Skeletal muscle tissue (tissue), 4 donors: ENCODE measurements around the gene OR51E1. TPM values are rescaled to one million over a fixed set of nuclear protein-coding genes. Genes with fewer than 3 reads are reported as not detected.

Experiments
- H3K27ac ChIP-seq: one replicate; pipeline ENCODE4 v1.7.0; 2013; ENCODE audit warnings: mild to moderate bottlenecking, low read depth, low read length, inconsistent platforms
- H3K27me3 ChIP-seq, 3 donors: one replicate each; pipeline ENCODE4 v1.7.0; 2013; ENCODE audit warnings: low read length in 3 of 3; ENCODE audit not compliant: control insufficient read depth in 3 of 3, insufficient read depth in 3 of 3
- H3K36me3 ChIP-seq, 3 donors: one replicate each; pipeline ENCODE4 v1.7.0; 2013; ENCODE audit warnings: low read length in 3 of 3; ENCODE audit not compliant: control insufficient read depth in 3 of 3, insufficient read depth in 3 of 3
- H3K4me1 ChIP-seq, 3 donors: one replicate each; pipeline ENCODE4 v1.7.0; 2013; ENCODE audit warnings: low read length in 3 of 3, mild to moderate bottlenecking in 3 of 3; ENCODE audit not compliant: control insufficient read depth in 3 of 3, insufficient read depth in 3 of 3
- H3K4me3 ChIP-seq, 3 donors: one replicate each; pipeline ENCODE4 v1.7.0; 2013; ENCODE audit warnings: low read length in 3 of 3
- H3K9ac ChIP-seq, 3 donors: one replicate each; pipeline ENCODE4 v1.7.0; 2013; ENCODE audit warnings: low read length in 3 of 3, mild to moderate bottlenecking in 3 of 3, moderate library complexity in 2 of 3, low read depth in 1 of 3
- H3K9me3 ChIP-seq, 3 donors: one replicate each; pipeline ENCODE4 v1.7.0; 2013; ENCODE audit warnings: low read length in 3 of 3; ENCODE audit not compliant: control insufficient read depth in 3 of 3
- total RNA-seq: library from RNA; depleted of rRNA; stranded (reverse); fragments of >200 nt; gene quantifications from one replicate; pipeline ENCODE4 v1.2.3, GENCODE V29; 2014
- donor health status: Osteomylitis.

OR51E1 gene
- total RNA-seq, 1 donor from 2014 or later: 4.2 TPM

GRCh38 chr11:4673781-4674180 is 30.0 kb downstream of the OR51E1 start:
- Histone ChIP-seq H3K4me1 (no peaks in the 10 kb centered on the region), H3K27me3 (no peaks in the 10 kb centered on the region), H3K9ac (no peak overlapping the region), H3K4me3 (no peak overlapping the region), H3K9me3 (no peaks in the 10 kb centered on the region), H3K36me3 (no peaks in the 10 kb centered on the region), H3K27ac (no peak overlapping the region)

DNA sequence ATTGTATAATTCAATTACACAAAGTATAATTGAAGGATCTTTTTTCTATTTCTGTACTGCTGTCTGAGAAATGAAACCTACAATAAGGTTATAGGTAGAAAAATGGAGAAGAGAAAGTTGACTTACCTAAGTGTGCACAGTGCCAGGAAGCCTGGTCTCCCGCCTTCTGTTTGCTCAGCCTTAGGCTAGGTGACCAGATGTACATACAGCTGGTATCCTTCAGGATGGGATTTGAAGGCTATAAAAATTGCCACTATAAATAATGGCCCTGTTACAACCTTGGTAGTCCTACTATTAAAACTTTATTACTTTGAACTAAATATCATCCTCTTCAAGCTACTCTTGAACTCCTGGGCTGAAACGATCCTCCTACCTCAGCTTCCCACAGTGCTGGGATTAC is 34.2 kb downstream of the OR51E1 start:
- Histone ChIP-seq H3K27ac (no peak overlapping the region), H3K4me3 (no peak overlapping the region), H3K27me3 (no peaks in the 10 kb centered on the region), H3K4me1 (no peaks in the 10 kb centered on the region), H3K36me3 (no peaks in the 10 kb centered on the region), H3K9ac (no peak overlapping the region), H3K9me3 (no peaks in the 10 kb centered on the region)

DNA sequence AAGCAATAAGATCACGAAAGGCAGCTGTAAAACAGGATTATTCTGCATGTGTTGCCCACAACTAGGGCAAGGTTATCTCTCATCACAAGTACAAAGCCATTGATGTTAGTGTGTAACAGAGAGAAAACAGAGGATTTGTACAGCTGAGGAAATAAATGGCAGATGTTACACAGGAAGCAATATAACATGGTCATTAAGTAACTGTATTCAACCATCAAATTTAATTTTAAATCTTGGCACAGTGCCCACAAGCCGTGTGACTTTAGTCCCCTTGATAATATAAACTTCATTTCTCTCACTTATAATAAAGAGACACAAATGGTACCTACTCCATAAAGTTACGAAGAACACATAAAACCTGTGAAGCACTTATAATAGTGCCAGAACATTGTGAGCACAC is 36.6 kb downstream of the OR51E1 start:
- Histone ChIP-seq H3K4me3 (no peak overlapping the region), H3K36me3 (no peaks in the 10 kb centered on the region), H3K27ac (no peak overlapping the region), H3K9ac (no peak overlapping the region), H3K9me3 (no peaks in the 10 kb centered on the region), H3K27me3 (no peaks in the 10 kb centered on the region), H3K4me1 (no peaks in the 10 kb centered on the region)

GRCh38 chr11:4682623-4683419 is 39.0 kb downstream of the OR51E1 start:
- H3K4me1 ChIP-seq: no peaks in the 10 kb centered on the region
- no peak overlapping the region for H3K27ac ChIP-seq
- no peak overlapping the region for H3K9ac ChIP-seq
- H3K27me3 ChIP-seq: no peaks in the 10 kb centered on the region
- no peaks in the 10 kb centered on the region for H3K36me3 ChIP-seq
- no peak overlapping the region for H3K4me3 ChIP-seq
- no peaks in the 10 kb centered on the region for H3K9me3 ChIP-seq

DNA sequence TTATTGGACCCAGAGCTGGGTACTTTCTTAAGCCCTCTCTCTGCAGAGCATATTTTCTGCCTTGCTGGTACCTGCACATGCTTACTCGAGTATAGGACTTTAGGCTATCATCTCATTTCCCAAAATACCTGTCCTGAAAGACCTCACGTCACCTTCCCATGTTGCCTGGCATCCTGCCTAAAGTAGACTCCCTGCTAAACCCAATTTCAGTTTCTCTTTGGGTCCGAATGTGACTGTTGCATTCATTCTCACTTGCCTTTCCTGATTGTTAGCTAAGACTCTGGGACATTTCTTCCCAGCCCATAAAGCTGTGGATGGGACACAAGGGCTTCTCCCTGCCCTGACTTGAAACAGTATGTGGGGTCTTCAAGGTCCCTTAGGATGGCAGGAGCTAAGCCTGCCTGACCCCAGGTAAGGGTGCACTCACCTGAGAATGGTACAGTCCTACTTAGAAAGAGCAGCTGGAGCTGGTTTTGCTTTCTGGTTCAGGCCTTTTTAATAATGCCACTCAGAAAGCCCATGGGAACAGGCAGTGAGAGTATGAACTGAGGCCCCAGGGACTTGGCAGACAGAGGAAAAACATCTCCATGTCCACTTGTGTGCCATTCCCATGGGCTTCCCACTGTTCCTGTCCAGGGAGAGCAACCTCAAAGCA is 41.0 kb downstream of the OR51E1 start:
- Histone ChIP-seq H3K4me3 (no peak overlapping the region), H3K4me1 (no peaks in the 10 kb centered on the region), H3K9me3 (no peaks in the 10 kb centered on the region), H3K9ac (no peak overlapping the region), H3K36me3 (no peaks in the 10 kb centered on the region), H3K27ac (no peak overlapping the region), H3K27me3 (no peaks in the 10 kb centered on the region)

DNA sequence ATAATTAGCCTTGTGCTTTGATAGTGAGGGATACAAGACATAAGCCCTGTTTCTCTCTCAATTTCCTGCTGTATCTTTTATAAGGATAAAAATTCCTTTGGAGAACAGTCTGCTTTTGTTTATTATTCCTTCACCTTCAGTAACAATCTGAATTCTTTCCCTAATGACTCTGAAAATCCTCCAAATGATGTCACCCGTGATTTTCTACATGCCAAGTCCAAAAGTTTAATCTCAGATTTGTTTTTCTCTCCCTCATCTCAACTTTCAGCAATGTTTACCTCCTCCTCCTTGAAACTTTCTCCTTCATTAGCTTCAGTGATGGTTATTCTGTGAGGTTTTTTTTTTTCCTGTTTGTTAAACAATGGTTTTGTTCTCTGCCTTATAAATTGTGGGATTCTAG is 51.7 kb downstream of the OR51E1 start:
- Histone ChIP-seq H3K9ac (no peak overlapping the region), H3K27ac (no peak overlapping the region)

GRCh38 chr11:4697585-4697984 is 53.8 kb downstream of the OR51E1 start, which contains the start of gene OR51E2:
Gene OR51E2, minus strand, starts transcription at chr11:4697853. Its CDS starts 15,142 bp downstream, at chr11:4682711.
- Histone ChIP-seq H3K4me1 (no peaks in the 10 kb centered on the region), H3K27ac (no peak within 1 kb of the TSS), H3K27me3 (no peaks in the 10 kb centered on the region), H3K4me3 (no peak within 1 kb of the TSS), H3K9ac (no peak within 1 kb of the TSS), H3K36me3 (no peaks in the 10 kb centered on the region), H3K9me3 (no peaks in the 10 kb centered on the region)

More for the DNA sequence above, 51.7 kb downstream of the OR51E1 start:
- H3K9me3 ChIP-seq: no peaks in the 10 kb centered on the region
- H3K27me3 ChIP-seq: no peaks in the 10 kb centered on the region
- no peaks in the 10 kb centered on the region for H3K36me3 ChIP-seq
- no peaks in the 10 kb centered on the region for H3K4me1 ChIP-seq
- no peak overlapping the region for H3K4me3 ChIP-seq

DNA sequence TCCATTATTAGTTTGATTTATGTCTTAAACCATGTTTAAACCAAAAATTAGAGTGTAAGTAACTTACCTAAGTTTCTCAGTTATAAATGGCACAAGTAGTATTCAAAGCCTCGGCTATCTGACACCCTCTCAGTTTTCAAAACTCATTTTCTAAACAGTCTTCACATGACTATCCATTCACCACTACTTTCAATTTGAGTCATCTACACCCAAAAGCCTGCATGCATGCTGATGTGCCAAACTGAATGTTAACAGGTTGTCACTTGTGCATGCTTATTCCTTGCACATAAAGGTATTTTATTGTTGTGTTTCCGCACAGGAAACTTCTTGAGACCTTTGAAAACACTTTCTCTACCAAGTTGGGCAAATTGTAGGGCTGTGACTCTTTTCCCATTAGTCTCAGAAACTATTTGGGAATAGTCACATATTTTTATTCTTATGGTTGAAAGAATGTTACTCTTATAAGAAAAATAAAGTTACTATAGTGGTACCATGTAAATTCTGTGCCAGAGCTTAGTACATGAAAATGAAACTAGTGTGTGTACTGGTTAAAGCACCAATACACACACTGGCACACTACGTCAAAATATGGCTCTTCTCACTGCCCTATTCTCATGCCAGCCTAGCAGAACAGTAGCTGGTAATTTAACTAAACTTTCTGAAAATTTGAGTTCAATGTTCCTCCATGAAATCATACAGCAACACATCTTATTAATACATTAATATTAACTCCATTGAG is 56.1 kb downstream of the OR51E1 start:
- Histone ChIP-seq H3K9ac (no peak overlapping the region), H3K9me3 (no peaks in the 10 kb centered on the region), H3K4me1 (peaks cover 0 to 9% (median 8%) of the 10 kb centered on the region in 3 donors), H3K36me3 (no peaks in the 10 kb centered on the region), H3K4me3 (no peak overlapping the region), H3K27ac (no peak overlapping the region), H3K27me3 (no peaks in the 10 kb centered on the region)

DNA sequence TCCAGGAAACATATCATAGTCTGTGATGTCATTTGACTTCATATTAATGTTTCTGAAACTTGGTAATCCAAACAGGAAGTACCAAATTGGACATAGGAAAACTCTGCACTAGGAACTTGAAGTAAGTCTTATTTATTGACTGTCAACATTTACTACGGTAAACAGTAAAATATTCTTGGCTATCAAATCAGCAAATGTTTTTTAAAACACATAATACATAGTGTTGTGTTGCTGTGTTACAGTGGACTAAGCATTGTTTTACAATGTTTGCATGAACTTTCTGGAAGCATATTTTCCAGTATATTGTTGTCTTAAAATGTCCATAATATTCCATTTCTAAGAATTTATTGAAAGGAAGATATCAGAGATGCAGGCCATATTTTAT is 56.6 kb downstream of the OR51E1 start:
- H3K36me3 ChIP-seq: no peaks in the 10 kb centered on the region
- no peak overlapping the region for H3K27ac ChIP-seq

More for the DNA sequence above, 56.6 kb downstream of the OR51E1 start:
- H3K27me3 ChIP-seq: no peaks in the 10 kb centered on the region
- H3K9ac ChIP-seq: no peak overlapping the region
- peaks cover 0 to 9% (median 8%) of the 10 kb centered on the region in 3 donors for H3K4me1 ChIP-seq
- no peaks in the 10 kb centered on the region for H3K9me3 ChIP-seq
- H3K4me3 ChIP-seq: no peak overlapping the region
